Heart left ventricle (tissue), 13 donors: Measurements from ENCODE around the gene CTF1.

Experiments used
- CTCF ChIP-seq, 12 donors: fragments of 200-600 bp; sonication (generic) in 4 of 12; IDR thresholded peaks; one replicate each; pipeline versions ENCODE4 v1.5.0 to v1.8.0; 2018 to 2022; ENCODE audit warnings: antibody characterized with exemption in 12 of 12, mild to moderate bottlenecking in 5 of 12
- POLR2A ChIP-seq, 2 donors: fragments of 450-650 bp; IDR thresholded peaks; one replicate each; pipeline ENCODE4 v1.6.1; 2017; ENCODE audit warnings: antibody characterized with exemption in 2 of 2, mild to moderate bottlenecking in 2 of 2, moderate library complexity in 2 of 2
- donor health status: ischemic (EF 13 %, LVEDD 7.1; RV severe dilation, severe dysfunction).
- donor health status: DM: no; HTN: yes; CAD: no.
- donor health status: DM: no; HTN: no; CAD: no.
- donor health status: ischemic (EF 25% LVEDD 6.9; RV normal size, moderate dysfunction).
- donor health status: ischemic (EF 25% LVEDD 5.7; RV mildly dilated, moderate dysfunction).
- donor health status: ischemic (EF 35%, LVEDD 5.7; RV mildly dilated, moderate dysfunction).
- donor health status: nonischemic (EF 11% LVEDD 7.7; RV severe dilation, severe dysfunction).
- donor health status: DM: yes; HTN: yes; CAD: no.
- donor health status: PGD.
- donor health status: ischemic (EF 29% LVEDD 5.4; RV normal size, mild dysfunction).
- donor health status: nonischemic (EF 23%, LVEDD 6.1; RV moderate dilation, normal function).

- no peak for TF ChIP-seq CTCF (IDR thresholded peaks at IDR 0.05)
- no peak for TF ChIP-seq POLR2A (IDR thresholded peaks at IDR 0.05)
Observed at GRCh38 chr16:30926937-30927788, 30.7 kb downstream of the CTF1 start.
